Measurements from ENCODE around the gene LSP1.
"Not testable (repeated sequence)": the region's sequence is repeated elsewhere in the genome, so short reads cannot be mapped to it uniquely, and the experiment has no call there.

The LSP1 gene

DNA sequence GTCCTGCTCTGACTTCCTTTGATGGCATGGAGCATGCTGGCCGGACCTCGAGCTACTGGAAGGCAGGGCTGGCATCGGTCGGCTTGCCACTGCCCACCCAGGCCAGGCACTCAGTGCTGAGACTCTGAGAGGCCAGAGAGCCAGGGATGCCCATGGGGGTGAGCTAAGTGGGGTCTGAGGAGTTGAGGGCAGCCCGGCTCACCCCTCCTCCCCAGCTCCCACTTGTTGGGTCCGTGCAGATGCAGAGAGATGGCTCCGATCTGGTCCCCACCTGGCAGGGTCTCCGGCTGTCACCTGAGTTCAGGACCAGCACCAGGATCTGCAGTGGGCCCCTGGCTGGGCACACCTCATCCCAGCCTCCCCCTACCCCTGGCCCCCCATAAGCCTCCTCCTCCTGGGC lies 13.3 kb downstream of the LSP1 start:
- no peak for DNase-seq

DNA sequence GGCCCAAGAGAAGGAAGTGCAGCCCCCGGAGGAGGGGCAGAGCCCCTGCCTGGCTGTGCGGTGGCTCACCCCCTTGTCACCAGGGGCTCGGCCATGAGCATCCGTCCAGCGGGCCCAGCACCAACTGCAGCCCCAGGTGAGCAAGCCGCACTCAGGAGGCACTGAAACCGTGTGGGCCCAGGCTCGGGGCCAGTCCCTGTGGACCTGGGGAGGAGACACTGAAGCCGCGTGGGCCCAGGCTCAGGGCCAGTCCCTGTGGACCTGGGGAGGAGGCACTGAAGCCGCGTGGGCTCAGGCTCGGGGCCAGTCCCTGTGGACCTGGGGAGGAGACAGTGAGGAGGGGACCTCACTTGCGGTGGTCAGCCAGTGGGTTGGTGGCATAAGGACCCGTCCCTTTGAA lies 13.9 kb downstream of the LSP1 start:
- no peak for DNase-seq

GRCh38 chr11:1867381-1867780 lies 14.5 kb downstream of the LSP1 start:
- no peak for DNase-seq

- no peak for DNase-seq
These were observed 15.3 kb downstream of the LSP1 start for GRCh38 chr11:1868056-1868635.

GRCh38 chr11:1868636-1869291 lies 15.9 kb downstream of the LSP1 start:
- DNase-seq: no peak

- no peak for DNase-seq
These were observed 16.8 kb downstream of the LSP1 start for GRCh38 chr11:1869427-1870325.

DNA sequence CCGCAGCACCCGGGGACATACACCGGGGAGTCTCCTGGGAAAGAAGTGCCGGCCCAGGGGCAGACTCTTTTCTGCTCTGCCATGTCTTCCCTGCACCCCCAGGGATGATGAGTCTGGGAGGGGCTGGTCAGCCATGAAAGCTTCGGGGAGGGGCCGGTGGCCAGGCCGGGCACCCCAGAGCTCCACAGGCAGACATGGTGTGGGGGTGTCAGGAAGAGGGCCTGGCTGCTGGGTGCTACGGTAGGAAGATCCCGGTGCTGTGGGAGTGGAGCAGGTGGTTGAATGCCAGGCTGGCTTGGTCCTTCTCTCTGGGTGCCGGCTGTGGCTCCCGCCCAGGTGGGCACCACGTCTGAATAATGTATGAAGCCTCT lies 17.4 kb downstream of the LSP1 start:
- no peak for DNase-seq

DNA sequence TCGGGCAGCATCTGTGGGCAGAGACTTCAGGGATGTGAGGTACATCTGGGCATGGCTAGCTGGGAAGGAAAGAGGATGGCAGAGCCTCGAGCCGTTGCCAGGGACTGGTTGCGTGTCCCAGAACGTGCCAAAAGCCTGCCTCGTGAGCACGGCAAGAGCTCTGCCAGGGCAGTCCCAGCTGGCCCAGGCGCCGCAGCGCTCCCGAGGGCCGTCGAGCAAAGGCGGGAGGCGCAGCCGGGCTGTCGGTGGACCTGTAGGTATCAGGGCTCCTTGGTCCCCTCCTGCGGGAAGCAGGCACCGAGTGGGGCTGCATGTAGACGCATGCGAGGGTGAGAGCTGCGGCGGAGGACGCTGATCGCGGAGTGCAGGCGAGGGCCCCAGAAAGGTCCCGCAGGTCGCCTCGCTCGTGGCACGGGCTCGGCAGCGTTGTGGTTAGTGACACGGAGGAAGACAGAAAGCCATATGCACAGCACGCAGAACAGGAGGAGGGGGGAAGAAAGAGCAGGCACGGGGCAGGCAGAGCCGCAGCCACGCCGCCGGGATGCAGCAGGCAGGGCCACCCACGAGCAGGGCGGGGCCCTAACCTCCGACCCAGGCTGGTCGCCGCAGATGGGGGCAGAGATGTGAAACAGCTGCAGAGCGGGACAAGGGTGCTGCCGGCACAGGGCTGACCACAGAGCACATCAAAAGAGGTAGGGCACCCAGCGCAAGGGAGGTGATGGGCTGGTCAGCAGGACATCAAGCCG lies 18.0 kb downstream of the LSP1 start:
- no peak for DNase-seq

DNA sequence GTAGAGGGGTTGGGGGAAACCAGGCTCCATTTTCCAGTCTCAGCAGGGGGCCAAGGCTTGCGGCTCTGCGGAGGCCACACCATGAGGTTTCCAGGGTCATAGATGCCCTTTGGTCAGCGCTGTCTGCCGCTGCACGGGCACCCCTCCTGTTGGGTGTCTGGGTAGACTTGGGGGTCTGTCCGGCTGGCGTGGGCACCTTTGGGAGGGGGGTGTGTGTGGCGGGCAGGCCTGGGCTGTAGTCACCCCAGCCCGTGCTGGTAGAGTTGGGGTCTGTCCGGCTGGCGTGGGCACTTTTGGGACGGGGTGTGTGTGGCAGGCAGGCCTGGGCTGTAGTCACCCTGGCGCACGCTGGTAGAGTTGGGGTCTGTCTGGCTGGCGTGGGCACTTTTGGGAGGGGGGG lies 18.6 kb downstream of the LSP1 start:
- no peak for DNase-seq

DNA sequence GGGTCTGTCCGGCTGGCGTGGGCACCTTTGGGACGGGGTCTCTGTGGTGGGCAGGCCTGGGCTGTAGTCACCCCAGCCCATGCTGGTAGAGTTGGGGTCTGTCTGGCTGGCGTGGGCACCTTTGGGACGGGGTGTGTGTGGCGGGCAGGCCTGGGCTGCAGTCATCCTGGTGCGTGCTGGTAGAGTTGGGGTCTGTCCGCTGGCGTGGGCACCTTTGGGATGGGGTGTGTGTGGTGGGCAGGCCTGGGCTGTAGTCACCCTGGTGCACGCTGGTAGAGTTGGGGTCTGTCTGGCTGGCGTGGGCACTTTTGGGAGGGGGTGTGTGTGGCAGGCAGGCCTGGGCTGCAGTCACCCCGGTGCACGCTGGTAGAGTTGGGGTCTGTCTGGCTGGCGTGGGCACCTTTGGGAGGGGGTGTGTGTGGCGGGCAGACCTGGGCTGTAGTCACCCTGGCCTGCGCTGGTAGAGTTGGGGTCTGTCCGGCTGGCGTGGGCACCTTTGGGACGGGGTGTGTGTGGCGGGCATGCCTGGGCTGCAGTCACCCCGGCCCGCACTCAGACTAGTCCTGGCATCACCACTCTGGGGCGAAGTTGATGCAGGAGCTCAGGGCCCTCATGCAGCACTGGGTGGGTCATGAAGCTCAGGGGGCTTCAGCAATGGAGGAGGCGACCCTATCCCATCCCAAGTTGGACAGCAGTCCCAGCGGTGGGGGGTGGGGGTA lies 19.5 kb downstream of the LSP1 start:
- no peak for DNase-seq

- DNase-seq: no peak
These were observed 20.3 kb downstream of the LSP1 start for GRCh38 chr11:1873048-1873812.

- not testable (repeated sequence) for DNase-seq
These were observed 20.9 kb downstream of the LSP1 start for GRCh38 chr11:1873813-1874150.

DNA sequence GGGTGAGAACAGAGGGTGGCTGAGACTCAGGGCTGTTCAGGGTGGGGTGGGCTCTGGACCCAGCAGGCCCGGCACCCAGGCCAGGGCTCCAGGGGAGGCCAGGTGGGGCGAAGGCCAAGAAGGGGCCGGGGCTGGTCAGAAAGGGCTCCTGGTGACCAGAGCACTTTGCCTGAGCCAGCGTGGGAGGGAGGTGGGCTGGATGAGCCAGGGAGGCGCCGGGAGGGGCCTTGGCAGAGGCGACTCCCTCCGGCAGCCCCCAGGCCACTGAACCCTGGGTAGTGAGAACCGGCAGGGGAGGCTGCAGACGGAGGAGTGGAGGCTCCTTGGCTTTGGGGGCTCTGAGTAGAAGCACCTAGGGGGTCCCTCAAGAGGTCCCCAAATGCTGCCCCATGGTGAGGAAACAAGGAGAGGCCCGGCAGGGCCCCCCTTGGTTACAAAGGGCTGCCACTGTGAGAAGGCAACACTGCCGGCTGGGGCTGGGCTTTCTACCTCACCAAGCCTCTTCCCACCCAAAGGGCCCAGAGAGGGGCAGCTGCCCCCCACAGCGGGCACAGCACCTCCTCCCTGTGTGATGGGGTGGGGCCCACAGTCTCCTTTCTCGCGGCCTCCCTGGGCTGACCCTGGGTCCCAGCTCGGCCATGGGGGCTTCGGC lies 21.7 kb downstream of the LSP1 start:
- not testable (repeated sequence) for DNase-seq

GRCh38 chr11:1875093-1875850 lies 22.4 kb downstream of the LSP1 start:
- no peak for DNase-seq

DNA sequence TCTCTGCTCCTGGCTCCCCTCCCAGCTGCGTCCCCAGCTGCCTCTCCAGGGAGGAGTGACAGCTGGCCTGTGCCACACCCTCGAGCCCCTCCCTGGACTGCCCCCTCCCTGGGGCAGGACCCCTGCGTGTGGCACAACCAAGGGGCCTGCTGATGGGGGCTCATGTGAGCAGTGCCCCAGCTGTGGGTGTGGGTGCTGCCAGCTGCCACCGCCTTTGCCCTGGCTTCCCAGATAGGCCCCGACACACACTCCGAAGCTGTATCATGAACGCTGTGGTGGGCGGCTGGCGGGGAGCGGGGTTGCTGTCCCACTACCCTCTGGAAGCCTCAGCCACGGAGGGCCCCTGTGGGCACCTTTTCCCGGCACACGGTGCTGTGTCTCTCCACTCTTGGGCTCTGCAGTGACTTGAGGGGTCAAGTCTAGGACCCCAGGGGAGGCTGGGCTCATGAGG lies 23.0 kb downstream of the LSP1 start:
- DNase-seq: not testable (repeated sequence)

- DNase-seq: no peak
These were observed 23.6 kb downstream of the LSP1 start for GRCh38 chr11:1876361-1877063.

DNA sequence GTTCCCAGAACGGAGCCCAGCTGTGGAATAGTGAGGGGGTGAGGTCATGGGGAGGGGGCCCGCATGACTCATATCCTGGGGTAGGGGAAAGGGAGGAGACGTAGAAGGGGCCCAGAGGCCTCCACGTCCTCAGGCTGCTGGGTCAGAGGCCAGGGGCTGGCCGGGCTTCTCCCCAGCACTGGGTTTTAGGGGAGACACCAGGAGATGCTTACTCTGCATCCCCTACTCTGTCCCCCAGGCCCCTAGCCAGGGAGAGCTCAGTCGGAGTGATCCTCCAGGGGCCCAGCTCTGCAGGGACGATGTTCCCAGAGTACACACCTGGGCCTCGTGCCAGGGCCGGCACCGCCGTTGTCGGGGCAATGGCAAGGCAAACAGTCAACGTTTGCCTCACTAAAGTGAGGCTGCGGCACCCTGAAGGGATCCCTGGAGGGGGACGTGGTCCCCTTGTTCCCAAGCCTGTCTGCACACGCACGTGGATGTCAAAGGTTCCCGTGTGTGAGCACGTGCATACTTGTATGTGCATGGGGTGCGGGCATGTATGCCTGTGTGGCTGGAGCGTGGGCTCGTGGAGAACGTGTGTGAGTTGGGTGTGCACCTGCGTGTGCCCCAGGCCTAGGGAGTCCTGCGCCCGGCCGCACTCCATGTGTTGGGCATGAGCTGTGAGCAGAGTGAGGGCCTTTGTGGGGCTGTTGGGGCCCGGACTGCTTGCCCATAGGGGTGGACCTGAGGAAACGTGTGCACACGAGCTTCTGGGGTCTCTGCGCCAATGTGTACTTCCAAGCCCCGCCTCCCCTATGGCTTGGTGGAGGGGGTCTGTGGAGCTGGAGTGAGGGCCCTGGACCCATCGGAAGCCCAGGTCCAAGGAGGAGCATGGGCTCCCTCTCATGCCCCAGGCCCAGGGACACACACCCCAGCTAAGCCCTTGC lies 24.6 kb downstream of the LSP1 start:
- no peak for DNase-seq

GRCh38 chr11:1878137-1879031 lies 25.5 kb downstream of the LSP1 start:
- no peak for DNase-seq
